ENCODE data around the gene ARHGDIB. TPM values are rescaled to one million over a fixed set of nuclear protein-coding genes. Genes with fewer than 3 reads are reported as not detected.

The ARHGDIB gene
- total RNA-seq, 1 experiment from 2014 or later: 1.6 TPM

GRCh38 chr12:14893506-14894250 lies 67.7 kb downstream of the ARHGDIB start:
- no peak overlapping the region for H3K27ac Mint-ChIP-seq
- CTCF ChIA-PET: interaction anchor here (0.7 to 1.3 kb wide), 3 partner anchors 10 to 83 kb away, joined by 3 to 6 read pairs (median 3); no protein-coding TSS in a partner anchor
- H3K9me3 Mint-ChIP-seq: no peaks in the 10 kb centered on the region
- TF ChIP-seq OVOL2 (CRISPR knock-in tag; IDR thresholded peaks at IDR 0.05; ENCODE audit: borderline replicate concordance): no peak
- DNase-seq (ENCODE audit: low spot score) (no peak), ATAC-seq (no peak)
- POLR2A ChIA-PET: no interaction called here
- H3K36me3 Mint-ChIP-seq: no peaks in the 10 kb centered on the region
- H3K27me3 Mint-ChIP-seq (ENCODE audit: low read depth): no peaks in the 10 kb centered on the region
- peaks cover 18% of the 10 kb centered on the region for H3K4me1 Mint-ChIP-seq
- H3K4me3 Mint-ChIP-seq: no peak overlapping the region

- Mint-ChIP-seq H3K4me3 (no peak overlapping the region), H3K27ac (0 out of 2 replicates have a peak overlapping the region, but pooled peaks have one; percentile 20), H3K27me3 (ENCODE audit: low read depth) (no peaks in the 10 kb centered on the region), H3K36me3 (no peaks in the 10 kb centered on the region), H3K9me3 (no peaks in the 10 kb centered on the region), H3K4me1 (peaks cover 21% of the 10 kb centered on the region)
- ChIA-PET CTCF (interaction anchor here (0.7 to 1.8 kb wide), 7 partner anchors 9 to 82 kb away, joined by 3 to 6 read pairs (median 3); no protein-coding TSS in a partner anchor), POLR2A (no interaction called here)
- TF ChIP-seq FOXJ3 (CRISPR knock-in tag; IDR thresholded peaks at IDR 0.05; ENCODE audit: borderline replicate concordance) (no peak), ATF6 (CRISPR knock-in tag; IDR thresholded peaks at IDR 0.05) (no peak), ESRRA (CRISPR knock-in tag; IDR thresholded peaks at IDR 0.05; ENCODE audit: borderline replicate concordance) (no peak), FOXP4 (CRISPR knock-in tag; IDR thresholded peaks at IDR 0.05) (no peak), CBFB (CRISPR knock-in tag; IDR thresholded peaks at IDR 0.05; ENCODE audit: low read depth) (no peak), KAT7 (CRISPR knock-in tag; IDR thresholded peaks at IDR 0.05; ENCODE audit: borderline replicate concordance) (no peak), ELF4 (CRISPR knock-in tag; IDR thresholded peaks at IDR 0.05; ENCODE audit: low read depth) (no peak), CREM (CRISPR knock-in tag; IDR thresholded peaks at IDR 0.05) (no peak), IRF2 (CRISPR knock-in tag; IDR thresholded peaks at IDR 0.05; ENCODE audit: borderline replicate concordance, low read depth) (no peak), JUN (CRISPR knock-in tag; IDR thresholded peaks at IDR 0.05) (no peak), GTF2I (CRISPR knock-in tag; conservative IDR thresholded peaks at IDR 0.05) (no peak), ZNF512 (CRISPR knock-in tag; IDR thresholded peaks at IDR 0.05; ENCODE audit: borderline replicate concordance) (no peak), GRHL2 (CRISPR knock-in tag; IDR thresholded peaks at IDR 0.05; ENCODE audit: insufficient replicate concordance, severe bottlenecking) (no peak), TCF7 (CRISPR knock-in tag; IDR thresholded peaks at IDR 0.05; ENCODE audit: low read depth) (no peak), ZNF416 (CRISPR knock-in tag; IDR thresholded peaks at IDR 0.05) (no peak)
- DNase-seq (ENCODE audit: low spot score) (no peak), ATAC-seq (peak; percentile 50)
Observed at GRCh38 chr12:14892726-14893505, 68.5 kb downstream of the ARHGDIB start.

Other genes with a start within 250 kb of the ARHGDIB start
- 98.4 to 111 TPM (median 102 TPM) in 3 replicates for gene WBP11, start 158.1 kb downstream of the ARHGDIB start, total RNA-seq (2021)
- 1.3 to 2.0 TPM (median 1.8 TPM) in 3 replicates for gene C12orf60, start 157.9 kb downstream of the ARHGDIB start, total RNA-seq (2021)
- gene SMCO3, start 147.4 kb downstream of the ARHGDIB start, total RNA-seq (2021): not detected in 3 replicates
- gene ART4, start 118.1 kb downstream of the ARHGDIB start, total RNA-seq (2021): not detected in 3 replicates
- gene MGP, start 75.7 kb downstream of the ARHGDIB start, total RNA-seq (2021): 0.32 to 0.96 TPM (median 0.66 TPM) in 3 replicates
- 0.09 to 0.14 TPM in 2 of 3 replicates, not detected in the other for gene ERP27, start 23.1 kb downstream of the ARHGDIB start, total RNA-seq (2021)
- gene PDE6H, start 11.4 kb upstream of the ARHGDIB start, total RNA-seq (2021): not detected in 3 replicates

All from WTC11 (cell line).